ENCODE data around the gene PDZD11.
"Not testable (repeated sequence)": the region's sequence is repeated elsewhere in the genome, so short reads cannot be mapped to it uniquely, and the experiment has no call there.

GRCh38 chrX:70323628-70324027, 33.9 kb upstream of the PDZD11 start:
- TF ChIP-seq, protein P1, sequence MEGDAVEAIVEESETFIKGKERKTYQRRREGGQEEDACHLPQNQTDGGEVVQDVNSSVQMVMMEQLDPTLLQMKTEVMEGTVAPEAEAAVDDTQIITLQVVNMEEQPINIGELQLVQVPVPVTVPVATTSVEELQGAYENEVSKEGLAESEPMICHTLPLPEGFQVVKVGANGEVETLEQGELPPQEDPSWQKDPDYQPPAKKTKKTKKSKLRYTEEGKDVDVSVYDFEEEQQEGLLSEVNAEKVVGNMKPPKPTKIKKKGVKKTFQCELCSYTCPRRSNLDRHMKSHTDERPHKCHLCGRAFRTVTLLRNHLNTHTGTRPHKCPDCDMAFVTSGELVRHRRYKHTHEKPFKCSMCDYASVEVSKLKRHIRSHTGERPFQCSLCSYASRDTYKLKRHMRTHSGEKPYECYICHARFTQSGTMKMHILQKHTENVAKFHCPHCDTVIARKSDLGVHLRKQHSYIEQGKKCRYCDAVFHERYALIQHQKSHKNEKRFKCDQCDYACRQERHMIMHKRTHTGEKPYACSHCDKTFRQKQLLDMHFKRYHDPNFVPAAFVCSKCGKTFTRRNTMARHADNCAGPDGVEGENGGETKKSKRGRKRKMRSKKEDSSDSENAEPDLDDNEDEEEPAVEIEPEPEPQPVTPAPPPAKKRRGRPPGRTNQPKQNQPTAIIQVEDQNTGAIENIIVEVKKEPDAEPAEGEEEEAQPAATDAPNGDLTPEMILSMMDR (conservative IDR thresholded peaks at IDR 0.05 in 1 of 2, IDR thresholded peaks at IDR 0.05 in 1 of 2; ENCODE audit: low read depth in 1 of 2, low read length in 2 of 2) = not testable (repeated sequence)
- TF ChIP-seq EZH2 (IDR thresholded peaks at IDR 0.05; ENCODE audit: low read length, missing control alignments) = not testable (repeated sequence)
